K562 (cell line): ENCODE measurements around the gene STK16. TPM values are rescaled to one million over a fixed set of nuclear protein-coding genes. Genes with fewer than 3 reads are reported as not detected.

ENCODE experiments used
- CBFA2T2 ChIP-seq: fragments of 450-650 bp; conservative IDR thresholded peaks from 2 replicates; pipeline ENCODE4 v1.6.1; 2017; ENCODE audit warnings: mild to moderate bottlenecking
- ESRRA ChIP-seq: fragments of 450-650 bp; IDR thresholded peaks from 2 replicates; pipeline ENCODE4 v1.6.1; 2014; ENCODE audit warnings: low read depth, mild to moderate bottlenecking, moderate library complexity, borderline replicate concordance
- HLTF ChIP-seq: fragments of 450-650 bp; IDR thresholded peaks from 2 replicates; pipeline ENCODE4 v1.6.1; 2016
- KDM5B ChIP-seq: fragments of 200-600 bp; sonication (generic); IDR thresholded peaks from 2 replicates; pipeline ENCODE4 v1.6.1; 2012; ENCODE audit warnings: low read depth, mild to moderate bottlenecking, moderate library complexity, low read length, control low read depth, inconsistent platforms; ENCODE audit not compliant: insufficient replicate concordance
- SREBF2 ChIP-seq: sonication (generic); formaldehyde crosslinking; IDR thresholded peaks from 2 replicates; pipeline ENCODE4 v1.4.0; 2020; ENCODE audit warnings: mild to moderate bottlenecking, missing genetic modification reagents
- WHSC1 ChIP-seq: IDR thresholded peaks from one replicate; pipeline ENCODE4 v1.6.1; 2012; ENCODE audit warnings: low read length, control low read depth, inconsistent platforms
- ZNF217 ChIP-seq: sonication (generic); formaldehyde crosslinking; IDR thresholded peaks from 2 replicates; pipeline ENCODE4 v1.8.0; 2022; ENCODE audit warnings: mild to moderate bottlenecking, missing genetic modification reagents
- polyA plus RNA-seq, 8 experiments: library from polyadenylated mRNA; depleted of rRNA in 4 of 8; stranded (reverse) in 5 of 8; unstranded in 3 of 8; fragments of >200 nt; fragmentation: Nextera tagmentation in 2 of 8; fragmentation: Illumina TruSeq in 1 of 8; extraction: Ambion mirVana in 2 of 8; extraction: Trizol in 1 of 8; gene quantifications; 2 replicates each; pipeline versions ENCODE4 v1.2.1 to v1.2.3, GENCODE V29; 2011 to 2014; ENCODE audit warnings: inconsistent platforms in 1 of 8, missing spikeins in 1 of 8
- total RNA-seq, 7 experiments: library from RNA; depleted of rRNA in 6 of 7; stranded (reverse); fragments of >200 nt in 6 of 7; fragmentation: Illumina TruSeq in 2 of 7; extraction: Trizol in 2 of 7; gene quantifications; 2 replicates each; pipeline versions ENCODE4 v1.2.1 to v1.2.3, GENCODE V29; 2011 to 2021; ENCODE audit warnings: low replicate concordance in 1 of 7
- TF ChIP-seq, protein P1 (sequence below), 3 experiments: fragments of 200-800 bp in 1 of 3; sonication (Bioruptor generic) in 1 of 3; sonication (generic) in 1 of 3; formaldehyde crosslinking in 1 of 3; IDR thresholded peaks; 2 replicates each; pipeline versions ENCODE4 v1.6.1 to v1.8.0; 2016 to 2022; ENCODE audit warnings: mild to moderate bottlenecking in 2 of 3, missing compliant biosample characterization in 2 of 3, missing genetic modification characterization in 2 of 3, missing genetic modification reagents in 1 of 3
- TF ChIP-seq, protein P2 (sequence below): sonication (generic); formaldehyde crosslinking; IDR thresholded peaks from 2 replicates; pipeline ENCODE4 v1.8.0; 2022; ENCODE audit warnings: missing genetic modification reagents, mild to moderate bottlenecking, moderate library complexity, borderline replicate concordance
- TF ChIP-seq, protein P3 (sequence below): fragments of 250-450 bp; sonication (Bioruptor Pico); IDR thresholded peaks from 2 replicates; pipeline ENCODE4 v1.4.0; 2020
- TF ChIP-seq, protein P4 (sequence below), 2 experiments: fragments of 450-650 bp in 1 of 2; sonication (generic) in 1 of 2; formaldehyde crosslinking; conservative IDR thresholded peaks; 2 replicates each; pipeline versions ENCODE4 v1.4.0 to v1.8.1; 2020 to 2022; ENCODE audit warnings: mild to moderate bottlenecking in 1 of 2, missing genetic modification reagents in 1 of 2

The STK16 gene
- total and polyA plus RNA-seq, 9 of the 15 experiments (the other 6 are each of a cell fraction or from before 2014, with no cell fraction given): 5.4 to 36.2 (median 17.8) TPM

DNA sequence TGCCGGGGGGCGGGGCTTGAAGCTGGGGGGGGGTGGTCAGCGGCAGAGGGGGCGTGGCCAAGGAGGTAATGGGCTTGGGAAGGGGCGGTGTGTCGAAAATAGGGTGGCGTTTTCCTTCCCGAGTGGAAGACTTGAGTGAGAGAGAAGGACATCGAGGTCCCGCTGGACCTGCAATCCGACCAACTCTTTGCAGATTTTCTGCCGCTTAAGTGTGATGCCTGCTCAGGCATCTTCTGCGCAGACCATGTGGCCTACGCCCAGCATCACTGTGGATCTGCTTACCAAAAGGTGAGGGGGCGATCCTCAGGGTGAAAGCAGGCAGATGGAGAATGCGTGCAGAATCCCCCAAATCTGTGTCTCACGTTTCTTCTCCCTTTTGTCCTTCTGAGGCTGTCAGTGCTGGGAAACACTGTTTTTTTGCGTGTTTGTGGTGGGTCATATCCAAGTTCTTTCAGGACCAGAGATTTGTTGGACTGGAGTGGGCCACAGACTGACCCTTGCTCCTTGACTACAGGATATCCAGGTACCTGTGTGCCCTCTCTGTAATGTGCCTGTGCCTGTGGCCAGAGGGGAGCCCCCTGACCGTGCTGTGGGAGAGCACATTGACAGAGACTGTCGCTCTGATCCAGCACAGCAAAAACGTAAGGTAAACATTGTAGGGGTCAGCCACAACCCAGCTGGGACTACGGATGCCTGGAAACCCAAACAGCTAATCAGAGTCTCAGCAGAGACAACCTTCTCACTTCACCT lies 38.0 kb upstream of the STK16 start (continued):
- TF ChIP-seq, protein P1, sequence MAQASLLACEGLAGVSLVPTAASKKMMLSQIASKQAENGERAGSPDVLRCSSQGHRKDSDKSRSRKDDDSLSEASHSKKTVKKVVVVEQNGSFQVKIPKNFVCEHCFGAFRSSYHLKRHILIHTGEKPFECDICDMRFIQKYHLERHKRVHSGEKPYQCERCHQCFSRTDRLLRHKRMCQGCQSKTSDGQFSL (CRISPR knock-in tag; IDR thresholded peaks at IDR 0.05): peak; percentile 12; the same call in 1 of the 2 replicates
- TF ChIP-seq, protein P1 (tag; IDR thresholded peaks at IDR 0.05): no peak; a peak in 1 of 4 replicates
- TF ChIP-seq ZNF217 (CRISPR knock-in tag) (no peak), KDM5B (peak; percentile 3), HLTF (no peak), WHSC1 (no peak), CBFA2T2 (no peak), SREBF2 (no peak), ESRRA (no peak)
- TF ChIP-seq, protein P2, sequence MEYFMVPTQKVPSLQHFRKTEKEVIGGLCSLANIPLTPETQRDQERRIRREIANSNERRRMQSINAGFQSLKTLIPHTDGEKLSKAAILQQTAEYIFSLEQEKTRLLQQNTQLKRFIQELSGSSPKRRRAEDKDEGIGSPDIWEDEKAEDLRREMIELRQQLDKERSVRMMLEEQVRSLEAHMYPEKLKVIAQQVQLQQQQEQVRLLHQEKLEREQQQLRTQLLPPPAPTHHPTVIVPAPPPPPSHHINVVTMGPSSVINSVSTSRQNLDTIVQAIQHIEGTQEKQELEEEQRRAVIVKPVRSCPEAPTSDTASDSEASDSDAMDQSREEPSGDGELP (CRISPR knock-in tag): peak; percentile 32; the same call in 1 of the 2 replicates
- TF ChIP-seq, protein P3, sequence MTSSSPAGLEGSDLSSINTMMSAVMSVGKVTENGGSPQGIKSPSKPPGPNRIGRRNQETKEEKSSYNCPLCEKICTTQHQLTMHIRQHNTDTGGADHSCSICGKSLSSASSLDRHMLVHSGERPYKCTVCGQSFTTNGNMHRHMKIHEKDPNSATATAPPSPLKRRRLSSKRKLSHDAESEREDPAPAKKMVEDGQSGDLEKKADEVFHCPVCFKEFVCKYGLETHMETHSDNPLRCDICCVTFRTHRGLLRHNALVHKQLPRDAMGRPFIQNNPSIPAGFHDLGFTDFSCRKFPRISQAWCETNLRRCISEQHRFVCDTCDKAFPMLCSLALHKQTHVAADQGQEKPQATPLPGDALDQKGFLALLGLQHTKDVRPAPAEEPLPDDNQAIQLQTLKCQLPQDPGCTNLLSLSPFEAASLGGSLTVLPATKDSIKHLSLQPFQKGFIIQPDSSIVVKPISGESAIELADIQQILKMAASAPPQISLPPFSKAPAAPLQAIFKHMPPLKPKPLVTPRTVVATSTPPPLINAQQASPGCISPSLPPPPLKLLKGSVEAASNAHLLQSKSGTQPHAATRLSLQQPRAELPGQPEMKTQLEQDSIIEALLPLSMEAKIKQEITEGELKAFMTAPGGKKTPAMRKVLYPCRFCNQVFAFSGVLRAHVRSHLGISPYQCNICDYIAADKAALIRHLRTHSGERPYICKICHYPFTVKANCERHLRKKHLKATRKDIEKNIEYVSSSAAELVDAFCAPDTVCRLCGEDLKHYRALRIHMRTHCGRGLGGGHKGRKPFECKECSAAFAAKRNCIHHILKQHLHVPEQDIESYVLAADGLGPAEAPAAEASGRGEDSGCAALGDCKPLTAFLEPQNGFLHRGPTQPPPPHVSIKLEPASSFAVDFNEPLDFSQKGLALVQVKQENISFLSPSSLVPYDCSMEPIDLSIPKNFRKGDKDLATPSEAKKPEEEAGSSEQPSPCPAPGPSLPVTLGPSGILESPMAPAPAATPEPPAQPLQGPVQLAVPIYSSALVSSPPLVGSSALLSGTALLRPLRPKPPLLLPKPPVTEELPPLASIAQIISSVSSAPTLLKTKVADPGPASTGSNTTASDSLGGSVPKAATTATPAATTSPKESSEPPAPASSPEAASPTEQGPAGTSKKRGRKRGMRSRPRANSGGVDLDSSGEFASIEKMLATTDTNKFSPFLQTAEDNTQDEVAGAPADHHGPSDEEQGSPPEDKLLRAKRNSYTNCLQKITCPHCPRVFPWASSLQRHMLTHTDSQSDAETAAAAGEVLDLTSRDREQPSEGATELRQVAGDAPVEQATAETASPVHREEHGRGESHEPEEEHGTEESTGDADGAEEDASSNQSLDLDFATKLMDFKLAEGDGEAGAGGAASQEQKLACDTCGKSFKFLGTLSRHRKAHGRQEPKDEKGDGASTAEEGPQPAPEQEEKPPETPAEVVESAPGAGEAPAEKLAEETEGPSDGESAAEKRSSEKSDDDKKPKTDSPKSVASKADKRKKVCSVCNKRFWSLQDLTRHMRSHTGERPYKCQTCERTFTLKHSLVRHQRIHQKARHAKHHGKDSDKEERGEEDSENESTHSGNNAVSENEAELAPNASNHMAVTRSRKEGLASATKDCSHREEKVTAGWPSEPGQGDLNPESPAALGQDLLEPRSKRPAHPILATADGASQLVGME (CRISPR knock-in tag): no peak
- TF ChIP-seq, protein P4, sequence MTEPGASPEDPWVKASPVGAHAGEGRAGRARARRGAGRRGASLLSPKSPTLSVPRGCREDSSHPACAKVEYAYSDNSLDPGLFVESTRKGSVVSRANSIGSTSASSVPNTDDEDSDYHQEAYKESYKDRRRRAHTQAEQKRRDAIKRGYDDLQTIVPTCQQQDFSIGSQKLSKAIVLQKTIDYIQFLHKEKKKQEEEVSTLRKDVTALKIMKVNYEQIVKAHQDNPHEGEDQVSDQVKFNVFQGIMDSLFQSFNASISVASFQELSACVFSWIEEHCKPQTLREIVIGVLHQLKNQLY (CRISPR knock-in tag; conservative IDR thresholded peaks at IDR 0.05): no peak
